Fibroblast of skin of scalp (primary cell): ENCODE data around the gene ERRFI1.

Experiments
- DNase-seq: peaks from one replicate; pipeline ENCODE4 v3.0.0-alpha.2; 2013

Gene ERRFI1

DNA sequence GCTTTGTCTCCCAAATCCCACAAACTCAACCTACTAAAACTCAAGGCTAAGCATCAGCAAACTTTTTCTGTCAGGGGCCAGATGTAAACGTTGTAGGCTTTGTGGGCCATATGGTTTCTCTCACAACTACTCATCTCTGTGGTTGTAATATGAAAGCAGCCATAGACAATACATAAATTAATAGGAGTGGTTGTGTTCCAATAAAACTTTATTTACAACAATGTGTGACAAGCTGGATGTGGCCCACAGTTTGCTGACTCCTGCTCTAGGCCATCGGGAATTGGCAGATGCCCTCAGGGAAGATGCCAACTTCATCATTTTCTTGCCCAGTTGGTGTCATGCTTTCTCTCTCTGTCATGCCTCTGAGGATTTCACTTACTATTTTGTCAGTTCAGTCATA lies 17.5 kb upstream of the ERRFI1 start:
- DNase-seq = no peak

DNA sequence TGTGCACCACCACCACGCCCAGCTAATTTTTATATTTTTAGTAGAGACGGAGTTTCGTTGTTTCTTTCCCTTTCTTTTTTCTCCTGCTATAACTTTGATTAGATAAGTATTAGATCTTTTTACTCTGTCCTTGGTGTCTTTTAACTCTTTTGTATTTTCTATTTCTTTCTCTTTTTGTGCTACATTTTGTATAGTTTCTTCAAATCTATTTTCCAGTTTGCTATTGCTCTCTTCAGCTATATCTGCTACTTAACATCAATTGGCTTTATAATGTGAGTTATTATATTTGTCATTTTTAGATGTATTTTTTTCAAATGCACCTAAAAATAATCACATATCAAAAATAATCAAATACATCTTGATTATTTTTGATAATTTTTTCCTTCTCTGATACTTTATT lies 16.0 kb upstream of the ERRFI1 start:
- DNase-seq = no peak

DNA sequence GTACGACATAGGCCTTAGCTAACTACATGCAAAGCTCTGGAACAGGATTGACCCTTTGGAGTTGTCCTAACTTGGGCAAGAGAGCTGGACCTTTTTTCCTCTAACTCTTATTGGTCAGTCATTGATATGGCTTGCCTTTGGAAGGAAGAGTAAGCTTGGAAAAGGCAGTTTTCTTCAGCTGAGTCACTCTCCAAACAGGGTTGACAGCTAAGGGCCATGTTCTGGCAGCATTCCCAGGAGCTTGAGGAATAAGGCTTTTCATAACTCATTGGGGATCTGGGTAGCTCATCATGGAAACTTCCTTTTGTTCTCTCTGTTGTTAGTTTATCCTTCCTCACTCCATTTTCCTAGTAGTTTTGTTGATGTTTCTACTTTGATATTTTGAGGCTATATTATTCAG lies 14.5 kb upstream of the ERRFI1 start:
- peak; percentile 99 for DNase-seq

DNA sequence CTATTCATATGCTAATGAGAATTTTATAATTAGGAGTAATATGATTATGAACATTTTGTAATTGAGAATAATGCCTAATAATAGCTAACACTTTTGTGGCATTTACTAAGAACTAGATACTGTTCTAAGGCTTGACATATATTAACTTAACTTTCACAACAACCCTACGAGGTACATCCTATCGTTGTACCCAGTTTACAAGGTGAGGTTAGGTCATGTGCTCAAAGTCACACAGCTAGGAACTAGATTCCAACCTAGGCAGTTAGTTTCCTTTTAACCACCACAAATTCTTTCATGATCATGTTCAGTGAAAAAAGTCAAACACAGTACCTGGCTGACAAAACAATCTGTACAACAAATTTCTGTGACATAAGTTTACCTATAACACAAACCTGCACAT lies 13.0 kb upstream of the ERRFI1 start:
- no peak for DNase-seq

- no peak for DNase-seq
These were observed 9.2 kb upstream of the ERRFI1 start for GRCh38 chr1:8035289-8035688.

GRCh38 chr1:8033322-8033721 lies 7.2 kb upstream of the ERRFI1 start:
- no peak for DNase-seq

DNA sequence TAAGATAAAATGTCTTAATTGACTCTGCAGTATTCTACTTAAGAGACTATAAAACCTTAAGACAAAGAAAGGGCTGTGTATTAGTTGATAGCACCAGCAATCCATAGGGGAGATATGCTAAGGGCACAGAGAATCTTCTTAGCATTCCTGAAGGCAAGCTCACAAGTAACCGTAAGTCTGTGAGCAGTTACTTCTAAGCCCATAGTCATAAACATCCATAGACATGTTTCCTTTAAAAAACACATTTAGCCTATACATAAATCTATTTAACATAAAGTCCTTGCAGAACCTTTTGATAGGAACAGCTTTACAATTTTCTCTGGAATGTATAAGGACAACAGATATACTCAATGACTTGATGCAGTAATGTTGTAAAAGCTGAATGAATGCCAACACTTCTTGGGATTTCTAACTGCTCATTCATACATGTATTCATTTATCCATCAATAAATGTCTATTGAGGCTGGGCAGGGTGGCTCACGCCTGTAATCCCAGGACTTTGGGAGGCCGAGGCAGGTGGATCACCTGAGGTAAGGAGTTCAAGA lies 6.3 kb upstream of the ERRFI1 start:
- peak; percentile 55 for DNase-seq

DNA sequence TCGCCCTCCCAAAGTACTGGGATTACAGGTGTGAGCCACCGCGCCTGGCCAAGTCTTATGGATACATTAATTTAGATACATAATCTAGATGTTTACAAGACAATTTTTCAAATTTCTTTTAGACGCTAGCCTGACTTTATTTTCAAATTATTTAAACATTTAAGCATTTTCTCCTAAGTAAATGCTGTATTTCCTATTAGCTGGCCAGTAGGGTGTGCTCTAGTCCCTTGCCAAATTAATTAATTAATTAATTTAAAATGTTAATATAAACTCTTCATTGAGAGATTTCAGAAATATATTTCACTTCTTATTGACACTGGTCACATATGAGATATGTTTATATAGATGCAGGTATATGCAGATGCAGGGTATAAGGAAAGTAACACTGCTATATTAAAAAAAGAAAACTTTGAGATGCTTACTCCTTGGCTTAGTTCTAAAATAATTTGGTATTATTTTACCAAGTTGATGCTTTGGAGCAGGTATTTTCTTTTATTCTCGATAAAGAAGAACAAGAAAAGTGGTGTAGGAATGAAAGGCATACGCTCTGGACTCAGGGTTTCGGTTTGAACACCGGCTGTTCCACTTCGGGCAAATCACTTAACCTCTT lies 5.2 kb upstream of the ERRFI1 start:
- peak; percentile 67 for DNase-seq

DNA sequence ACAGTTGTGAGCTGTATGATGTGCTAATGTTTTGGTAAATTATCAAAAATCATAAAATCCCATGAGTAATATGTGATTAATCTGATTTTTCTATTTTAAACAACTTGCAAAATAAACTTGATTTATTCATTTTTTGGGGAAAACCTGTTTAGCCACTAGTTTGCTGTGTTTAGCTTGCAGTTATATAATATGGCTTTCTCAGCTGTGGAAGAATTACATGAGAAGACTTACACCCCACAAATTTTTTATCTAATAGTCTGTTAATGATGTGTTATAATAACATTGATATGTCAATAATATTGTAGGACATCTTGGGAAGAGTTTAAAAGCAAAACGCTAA lies 2.4 kb upstream of the ERRFI1 start:
- DNase-seq = no peak

DNA sequence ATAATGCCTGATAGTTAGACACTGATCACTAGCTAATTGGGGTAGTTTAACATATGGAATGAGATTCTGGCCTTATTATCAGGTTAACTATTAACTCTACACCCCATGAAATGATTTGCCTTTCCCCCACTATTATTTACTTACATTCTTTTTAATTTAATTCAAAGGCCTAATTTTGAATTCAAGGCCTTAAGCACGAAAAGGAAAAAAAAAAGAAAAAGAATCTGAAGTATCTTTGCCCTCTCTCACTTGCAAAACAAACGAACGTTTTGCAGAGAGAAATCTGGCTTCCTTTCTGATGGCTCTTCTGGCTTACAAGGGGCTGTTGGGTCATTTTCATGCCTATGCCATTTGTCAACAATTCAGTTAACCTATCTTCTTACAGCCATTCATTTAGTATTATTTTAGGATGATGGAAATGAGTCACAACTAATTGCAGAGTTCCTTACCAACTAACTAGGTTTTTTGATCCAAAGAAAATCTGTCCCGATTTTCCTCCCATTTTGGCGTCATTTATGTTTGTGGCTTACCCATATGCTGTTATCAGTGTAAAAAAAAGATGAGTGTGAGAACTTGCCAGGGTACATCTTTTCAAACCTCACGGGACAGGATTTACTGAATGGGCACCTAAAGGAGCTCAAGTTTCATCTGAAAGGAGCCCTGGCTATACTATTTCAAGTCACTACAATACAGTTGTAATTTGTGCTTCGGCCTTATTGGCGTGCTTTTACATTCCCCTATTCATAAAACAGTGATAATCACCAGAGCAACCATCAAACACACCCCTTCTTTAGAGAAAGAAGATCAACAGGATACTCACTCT lies 1.9 kb upstream of the ERRFI1 start:
- peak; percentile 90 for DNase-seq

GRCh38 chr1:8026976-8027747 lies 1.1 kb upstream of the ERRFI1 start:
- DNase-seq = peak; percentile 33

GRCh38 chr1:8025671-8026144 lies 401 bp downstream of the ERRFI1 start:
- DNase-seq = no peak

DNA sequence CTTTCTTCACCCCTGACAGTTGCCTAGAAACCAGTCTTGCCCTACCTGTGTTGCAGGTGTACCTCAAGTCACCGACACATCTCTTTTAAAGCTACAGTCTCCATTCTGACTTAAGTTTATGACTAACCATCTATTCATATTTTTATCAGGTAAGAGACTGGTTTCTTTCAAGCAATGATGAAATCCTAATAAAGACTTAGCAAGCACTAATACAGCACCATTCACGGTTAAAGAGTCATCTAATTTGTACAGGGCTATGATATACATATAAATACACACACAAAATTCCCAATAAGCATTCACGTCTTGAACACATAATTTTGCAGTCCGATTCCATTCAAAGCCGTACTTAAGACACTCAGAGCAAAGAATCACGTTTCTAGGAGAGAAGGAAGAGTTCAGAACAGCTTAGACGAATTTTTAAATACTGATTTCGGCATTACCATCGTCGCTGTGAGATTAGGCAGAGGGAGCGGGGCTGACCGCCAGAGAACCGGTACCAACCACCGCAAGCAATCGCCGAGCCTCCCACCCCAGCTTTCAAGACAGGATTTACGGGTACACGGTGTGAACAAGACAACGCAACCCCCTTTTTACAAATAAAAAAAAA lies 943 bp downstream of the ERRFI1 start:
- no peak for DNase-seq

DNA sequence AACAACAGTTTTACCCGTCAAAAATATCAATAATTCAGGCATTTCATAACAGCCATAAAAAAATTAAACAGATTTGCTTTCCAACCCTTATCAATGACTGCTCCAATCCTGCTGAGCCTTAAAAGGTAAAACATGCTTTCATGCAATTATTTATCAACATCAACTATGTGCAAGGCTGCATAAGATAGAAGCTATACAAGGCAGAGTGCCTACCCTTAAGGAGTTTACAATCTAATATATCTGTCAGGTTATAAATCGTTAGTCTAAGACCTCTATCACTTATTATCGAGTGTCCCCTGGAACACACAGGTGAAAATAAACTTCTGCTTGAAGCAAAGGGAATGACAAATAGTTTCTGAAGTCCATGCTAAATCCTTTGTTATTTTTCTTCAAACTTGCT lies 1.8 kb downstream of the ERRFI1 start:
- DNase-seq = no peak

DNA sequence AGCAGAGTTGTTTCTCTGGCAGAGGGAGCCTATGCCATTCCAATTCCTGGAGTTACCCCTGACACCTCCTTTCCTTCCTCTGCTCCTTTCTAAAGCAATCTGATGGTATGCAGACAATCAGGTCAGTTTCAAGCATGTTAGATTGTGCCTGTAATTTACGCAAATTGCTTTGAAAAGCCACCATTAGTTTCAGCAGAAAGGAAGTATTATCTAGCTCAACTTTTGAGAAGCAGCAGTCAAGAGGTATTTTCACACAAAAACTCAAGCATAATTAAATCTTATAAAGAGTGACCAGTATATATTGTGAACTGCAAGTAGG lies 2.2 kb downstream of the ERRFI1 start:
- no peak for DNase-seq

GRCh38 chr1:8023287-8023994 lies 2.7 kb downstream of the ERRFI1 start:
- no peak for DNase-seq

DNA sequence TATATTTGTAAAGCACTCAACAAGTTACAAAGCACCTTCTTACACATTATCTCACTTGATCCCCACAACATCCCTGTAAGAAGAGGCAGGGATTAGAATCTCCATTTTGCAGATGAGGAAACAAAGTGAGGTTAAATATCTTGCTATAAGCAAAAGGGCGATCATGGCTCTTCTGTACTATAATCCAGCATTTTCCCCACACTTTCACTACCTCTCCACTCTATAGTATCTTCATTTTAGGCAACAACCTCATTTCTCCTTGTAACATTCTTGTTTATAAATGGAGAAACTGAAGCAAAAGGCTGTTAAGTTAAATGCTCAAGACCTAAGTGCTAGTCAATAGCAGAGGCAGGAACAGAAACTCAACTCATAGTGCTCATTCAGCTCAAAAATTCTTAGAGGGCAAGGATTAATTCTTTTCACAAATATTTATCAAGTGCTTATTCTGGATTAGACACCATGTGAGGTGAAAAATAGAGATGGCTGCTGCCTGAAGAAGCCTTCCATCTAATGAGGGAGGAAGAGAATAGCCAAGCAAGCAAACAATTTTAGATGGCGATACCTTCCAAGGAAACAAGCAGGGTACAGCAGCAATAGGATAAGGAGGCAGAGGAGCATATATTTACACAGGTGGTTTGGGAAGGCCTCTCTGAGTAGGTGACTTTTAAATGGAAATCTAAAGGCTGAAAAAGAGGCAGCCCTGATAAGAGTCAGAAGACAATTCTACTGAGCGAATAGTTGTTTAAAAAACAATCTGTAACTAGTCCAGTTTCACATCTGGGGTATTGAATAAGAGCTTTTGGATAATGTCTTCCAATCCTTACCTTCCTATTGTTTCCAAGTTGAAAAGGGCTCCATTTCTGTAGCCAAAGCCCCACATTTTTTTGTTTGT lies 3.5 kb downstream of the ERRFI1 start:
- DNase-seq = no peak

- no peak for DNase-seq
These were observed 4.3 kb downstream of the ERRFI1 start for GRCh38 chr1:8021676-8022266.

DNA sequence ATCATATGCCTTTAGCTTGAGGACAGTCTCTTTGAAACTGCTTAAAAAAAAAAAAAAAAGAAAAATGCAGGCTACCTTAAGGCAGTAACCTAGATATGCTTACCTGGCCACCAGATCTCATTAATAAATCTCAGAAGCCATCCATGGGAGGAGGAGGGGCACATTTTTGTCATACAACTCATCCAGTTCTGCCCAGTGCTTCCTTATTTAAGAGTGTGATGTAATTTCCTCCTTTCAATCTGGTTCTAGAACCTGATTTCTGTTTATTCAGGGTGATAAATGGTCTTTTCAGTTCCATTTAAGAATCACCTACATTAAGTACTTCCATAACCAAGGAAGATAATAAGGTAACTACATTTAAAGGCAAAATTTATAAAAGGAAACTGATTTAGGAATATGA lies 6.1 kb downstream of the ERRFI1 start:
- DNase-seq = peak; percentile 57

- no peak for DNase-seq
These were observed 6.9 kb downstream of the ERRFI1 start for GRCh38 chr1:8019229-8019620.
